GM21737 (cell line): ENCODE results near the gene SEZ6L.

Experiments used
- ATAC-seq: cut with Tn5 transposase; IDR thresholded peaks from one replicate; pipeline ENCODE4 v1.9.1; 2021; ENCODE audit warnings: mild to moderate bottlenecking, moderate library complexity; ENCODE audit not compliant: unreplicated experiment

SEZ6L gene

GRCh38 chr22:26174280-26174679 lies 5.0 kb downstream of the SEZ6L start:
- ATAC-seq, result no peak

GRCh38 chr22:26182723-26183122 lies 13.5 kb downstream of the SEZ6L start:
- no peak for ATAC-seq

GRCh38 chr22:26185190-26185589 lies 15.9 kb downstream of the SEZ6L start:
- no peak for ATAC-seq

GRCh38 chr22:26188341-26188740 lies 19.1 kb downstream of the SEZ6L start:
- ATAC-seq, result no peak

- ATAC-seq, result no peak
These were observed 25.1 kb downstream of the SEZ6L start for GRCh38 chr22:26194313-26194712.

GRCh38 chr22:26194877-26195276 lies 25.6 kb downstream of the SEZ6L start:
- ATAC-seq, result no peak

- ATAC-seq, result no peak
These were observed 27.4 kb downstream of the SEZ6L start for GRCh38 chr22:26196657-26197056.

- ATAC-seq, result no peak
These were observed 28.2 kb downstream of the SEZ6L start for GRCh38 chr22:26197425-26197824.

- no peak for ATAC-seq
These were observed 30.4 kb downstream of the SEZ6L start for GRCh38 chr22:26199665-26200064.

- no peak for ATAC-seq
These were observed 33.1 kb downstream of the SEZ6L start for GRCh38 chr22:26202280-26202924.

- ATAC-seq, result no peak
These were observed 36.2 kb downstream of the SEZ6L start for GRCh38 chr22:26205494-26205893.

- ATAC-seq, result no peak
These were observed 41.1 kb downstream of the SEZ6L start for GRCh38 chr22:26210334-26210733.

GRCh38 chr22:26213826-26214225 lies 44.6 kb downstream of the SEZ6L start:
- no peak for ATAC-seq

GRCh38 chr22:26214466-26214865 lies 45.2 kb downstream of the SEZ6L start:
- no peak for ATAC-seq

GRCh38 chr22:26215736-26216135 lies 46.5 kb downstream of the SEZ6L start:
- no peak for ATAC-seq

- no peak for ATAC-seq
These were observed 55.9 kb downstream of the SEZ6L start for GRCh38 chr22:26225207-26225606.

- no peak for ATAC-seq
These were observed 57.5 kb downstream of the SEZ6L start for GRCh38 chr22:26226538-26227297.

GRCh38 chr22:26229910-26230309 lies 60.6 kb downstream of the SEZ6L start:
- no peak for ATAC-seq

GRCh38 chr22:26234296-26234695 lies 65.0 kb downstream of the SEZ6L start:
- no peak for ATAC-seq

GRCh38 chr22:26235792-26236487 lies 66.7 kb downstream of the SEZ6L start:
- ATAC-seq, result no peak

GRCh38 chr22:26236991-26237390 lies 67.7 kb downstream of the SEZ6L start:
- no peak for ATAC-seq

- ATAC-seq, result no peak
These were observed 69.3 kb downstream of the SEZ6L start for GRCh38 chr22:26238596-26238995.
